OCI-LY3 (cell line): ENCODE measurements around the gene ASCC2.

Experiments
- H2AFZ ChIP-seq: fragments of 200-600, 300-600 bp; shearing (Covaris generic); 2 replicates; pipeline ENCODE4 v1.6.0; 2014; ENCODE audit warnings: antibody characterized with exemption, low read depth, low read length
- H3K27ac ChIP-seq: fragments of 200-600, 300-600 bp; sonication (generic); 2 replicates; pipeline ENCODE4 v1.5.1; 2014; ENCODE audit warnings: mild to moderate bottlenecking, low read length, moderate library complexity, mixed read lengths
- H3K27me3 ChIP-seq: fragments of 200-600, 300-600 bp; sonication (generic); 2 replicates; pipeline ENCODE4 v1.6.1; 2014; ENCODE audit warnings: low read depth, low read length, mixed read lengths
- H3K36me3 ChIP-seq: fragments of 200-600, 300-600 bp; sonication (generic); replicated peaks from 2 replicates; pipeline ENCODE3; 2014; ENCODE audit warnings: low read depth, low read length, mixed read lengths
- H3K4me1 ChIP-seq: fragments of 300-600, 200-600 bp; sonication (generic); 2 replicates; pipeline ENCODE4 v1.6.1; 2014; ENCODE audit warnings: low read length, mixed read lengths
- H3K4me2 ChIP-seq: fragments of 200-600, 300-600 bp; sonication (generic); 2 replicates; pipeline ENCODE4 v1.6.1; 2014; ENCODE audit warnings: low read length, mixed read lengths
- H3K4me3 ChIP-seq: fragments of 300-600, 200-600 bp; sonication (generic); 2 replicates; pipeline ENCODE4 v1.5.1; 2014; ENCODE audit warnings: antibody characterized with exemption, mild to moderate bottlenecking, low read length, moderate library complexity
- H3K79me2 ChIP-seq: fragments of 300-600, 200-600 bp; shearing (Covaris generic); 2 replicates; pipeline ENCODE4 v1.6.1; 2014; ENCODE audit warnings: mild to moderate bottlenecking, low read length, mixed read lengths
- H3K9ac ChIP-seq: fragments of 300-600, 200-600 bp; shearing (Covaris generic); 2 replicates; pipeline ENCODE4 v1.6.0; 2014; ENCODE audit warnings: mild to moderate bottlenecking, low read length, moderate library complexity
- H3K9me3 ChIP-seq: fragments of 200-600, 300-600 bp; shearing (Covaris generic); 2 replicates; pipeline ENCODE4 v1.6.1; 2014; ENCODE audit warnings: low read length, mixed read lengths; ENCODE audit not compliant: insufficient read depth
- H4K20me1 ChIP-seq: fragments of 200-600, 300-600 bp; sonication (generic); 2 replicates; pipeline ENCODE4 v1.6.1; 2016; ENCODE audit warnings: low read length, mixed read lengths; ENCODE audit not compliant: insufficient read depth
- CTCF ChIP-seq: fragments of 200-600, 300-600 bp; sonication (generic); IDR thresholded peaks from 2 replicates; pipeline ENCODE4 v1.5.1; 2014; ENCODE audit warnings: antibody characterized with exemption, low read length, low read depth
- EZH2phosphoT487 ChIP-seq: fragments of 200-600 bp; shearing (Covaris generic); IDR thresholded peaks from 2 replicates; pipeline ENCODE4 v1.6.1; 2018; ENCODE audit warnings: antibody characterized with exemption, mixed run types, low read depth

The ASCC2 gene

DNA sequence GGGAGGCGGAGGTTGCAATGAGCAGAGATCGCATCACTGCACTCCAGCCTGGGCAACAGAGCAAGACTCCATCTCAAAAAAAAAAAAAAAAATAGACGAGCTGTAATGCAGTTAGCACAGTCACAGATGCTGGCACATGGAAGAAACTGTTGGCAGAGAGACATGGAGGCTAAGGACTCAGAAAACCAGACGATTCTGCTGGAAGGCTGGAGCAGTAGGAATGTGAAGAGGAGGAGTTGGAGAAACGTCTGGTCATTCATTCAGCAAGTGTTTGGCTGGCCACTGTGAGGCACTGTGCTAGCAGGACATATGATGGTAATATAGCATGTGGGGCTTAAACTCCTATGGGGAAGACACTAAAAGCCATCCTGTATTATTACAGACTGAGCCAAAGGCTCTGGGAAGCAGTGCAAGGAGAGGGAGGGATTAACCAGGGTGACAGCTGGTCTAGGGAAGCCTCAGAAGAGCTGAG is 65.9 kb downstream of the ASCC2 start:
- no peak overlapping the region for H2AFZ ChIP-seq
- no peaks in the 10 kb centered on the region for H3K9me3 ChIP-seq

DNA sequence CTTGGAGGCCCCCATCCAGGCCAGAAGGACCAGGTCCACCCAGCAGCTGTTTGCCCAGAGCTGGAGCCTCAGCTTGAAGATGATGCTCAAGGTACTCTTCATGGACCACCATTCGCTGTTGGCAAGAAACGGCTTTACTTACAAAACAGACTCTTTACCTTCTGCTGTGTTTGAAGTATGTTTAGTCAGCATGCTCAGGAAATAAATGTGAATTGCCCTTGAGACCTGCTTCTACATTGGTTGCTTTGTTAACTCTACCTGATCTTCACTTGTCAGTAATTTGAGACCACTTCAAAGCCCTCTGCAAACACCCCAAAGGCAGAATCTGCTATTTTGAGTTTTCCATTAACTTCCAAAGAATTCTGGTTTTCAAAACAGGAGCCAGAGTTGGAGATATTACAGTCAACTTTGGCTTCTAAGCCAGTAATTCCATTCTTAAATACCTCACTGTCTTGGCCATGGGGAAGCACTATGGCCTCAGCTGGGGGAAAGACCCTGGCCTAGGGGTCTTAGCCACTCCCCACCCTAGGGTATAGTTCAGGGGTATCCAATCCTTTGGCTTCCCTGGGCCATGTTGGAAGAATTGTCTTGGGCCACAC is 68.3 kb downstream of the ASCC2 start:
- peaks cover 18% of the 10 kb centered on the region for H3K36me3 ChIP-seq
- H2AFZ ChIP-seq = no peak overlapping the region
- no peaks in the 10 kb centered on the region for H4K20me1 ChIP-seq
- no peak overlapping the region for H3K9ac ChIP-seq
- no peak overlapping the region for H3K4me2 ChIP-seq
- H3K9me3 ChIP-seq = no peaks in the 10 kb centered on the region
- H3K4me3 ChIP-seq = no peak overlapping the region
- peaks cover 32% of the 10 kb centered on the region for H3K79me2 ChIP-seq
- peaks cover 12% of the 10 kb centered on the region; the same call in 1 of the 2 replicates for H3K4me1 ChIP-seq
- no peak overlapping the region for H3K27ac ChIP-seq
- H3K27me3 ChIP-seq = no peaks in the 10 kb centered on the region
- TF ChIP-seq EZH2phosphoT487 (no peak), CTCF (no peak)

More for the DNA sequence above, 65.9 kb downstream of the ASCC2 start:
- Histone ChIP-seq H3K4me1 (peaks cover 6% of the 10 kb centered on the region; the same call in 1 of the 2 replicates), H4K20me1 (no peaks in the 10 kb centered on the region), H3K79me2 (peaks cover 22% of the 10 kb centered on the region), H3K27me3 (no peaks in the 10 kb centered on the region), H3K9ac (no peak overlapping the region), H3K27ac (no peak overlapping the region), H3K36me3 (peaks cover 18% of the 10 kb centered on the region), H3K4me3 (no peak overlapping the region), H3K4me2 (no peak overlapping the region)
- no peak for TF ChIP-seq EZH2phosphoT487
- TF ChIP-seq CTCF = peak; percentile 41

DNA sequence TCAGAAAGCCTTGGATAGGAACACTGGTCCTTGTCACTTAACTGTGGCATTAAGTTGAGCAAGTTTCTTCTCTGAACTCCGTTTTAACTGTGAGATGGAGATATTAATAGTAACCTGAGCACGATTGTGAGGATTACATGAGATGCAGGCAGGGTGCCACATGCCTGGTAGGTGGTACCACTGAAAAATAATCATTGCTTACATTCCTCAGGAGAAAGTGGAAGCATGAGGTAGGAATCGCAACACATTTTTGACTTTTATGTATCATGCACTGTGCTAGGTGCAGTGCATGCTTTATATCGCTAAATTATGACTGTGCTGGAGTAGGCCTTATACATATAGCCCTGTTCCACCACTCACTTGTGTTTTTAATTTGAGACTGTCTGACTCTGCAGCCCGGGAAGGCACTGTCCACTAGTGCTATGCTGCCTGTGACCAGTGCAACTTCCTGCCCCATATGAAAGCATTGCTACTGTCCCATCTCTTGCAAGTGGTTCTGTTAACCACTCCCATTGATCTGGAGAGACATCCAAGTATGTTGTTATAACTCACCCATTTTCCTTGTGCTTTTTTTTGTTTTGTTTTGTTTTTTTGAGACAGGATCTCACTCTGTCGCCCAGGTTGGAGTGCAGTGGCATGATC is 69.9 kb downstream of the ASCC2 start:
- Histone ChIP-seq H3K4me2 (peak overlapping the region; percentile 94), H3K27ac (no peak overlapping the region), H3K36me3 (peaks cover 18% of the 10 kb centered on the region), H4K20me1 (no peaks in the 10 kb centered on the region), H3K4me3 (peak overlapping the region; percentile 91), H3K79me2 (peaks cover 32% of the 10 kb centered on the region), H3K9ac (peak overlapping the region; percentile 96), H3K4me1 (peaks cover 12% of the 10 kb centered on the region; the same call in 1 of the 2 replicates), H3K27me3 (no peaks in the 10 kb centered on the region), H3K9me3 (no peaks in the 10 kb centered on the region), H2AFZ (no peak overlapping the region)
- TF ChIP-seq CTCF = no peak
- no peak for TF ChIP-seq EZH2phosphoT487

DNA sequence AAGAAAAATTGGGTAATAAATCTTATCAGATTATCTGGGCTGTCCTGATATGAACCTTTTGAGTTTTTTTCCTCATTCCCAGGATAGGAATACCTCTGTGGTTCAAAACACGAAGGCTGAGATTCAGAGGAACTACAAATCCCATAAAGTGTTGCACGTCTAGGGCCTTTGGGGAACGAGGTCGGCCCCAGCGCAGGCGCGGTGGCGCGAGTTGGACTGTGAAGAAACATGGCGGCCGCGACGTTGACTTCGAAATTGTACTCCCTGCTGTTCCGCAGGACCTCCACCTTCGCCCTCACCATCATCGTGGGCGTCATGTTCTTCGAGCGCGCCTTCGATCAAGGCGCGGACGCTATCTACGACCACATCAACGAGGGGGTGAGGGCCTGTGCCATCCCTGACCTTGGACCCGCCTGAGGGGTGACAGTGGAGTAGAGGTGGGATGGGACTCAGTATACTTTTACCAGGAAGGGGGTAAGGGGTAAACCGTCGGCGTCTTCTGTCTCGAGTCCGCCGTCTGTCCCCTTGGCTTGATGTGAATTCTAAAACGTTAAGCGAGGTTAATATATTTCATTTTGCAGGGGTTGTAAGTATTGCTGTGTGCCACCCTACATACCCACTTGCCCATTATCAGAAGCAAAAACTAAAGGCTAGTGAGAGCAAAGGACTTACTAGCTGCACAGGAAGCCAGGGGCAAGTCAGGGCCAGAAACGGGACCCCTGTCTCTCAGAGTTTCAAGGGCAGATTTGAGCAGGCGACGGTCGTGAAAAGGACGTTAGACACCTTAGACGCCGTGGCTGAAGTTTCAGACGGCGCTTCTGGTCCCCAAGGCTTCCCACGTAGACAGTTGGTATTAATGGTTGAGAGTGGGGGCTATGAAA is 70.7 kb downstream of the ASCC2 start, which contains the start of gene UQCR10:
TSS of gene UQCR10 (plus strand) at position 199 of the 881 bp plus-strand sequence. CDS start at position 229, 30 bp downstream.
- TF ChIP-seq CTCF = no peak
- no peak for TF ChIP-seq EZH2phosphoT487
- Histone ChIP-seq H2AFZ (peak within 1 kb of the TSS; percentile 95), H3K9me3 (no peaks in the 10 kb centered on the region), H3K4me2 (peak within 1 kb of the TSS; percentile 94), H3K4me1 (peaks cover 12% of the 10 kb centered on the region; the same call in 1 of the 2 replicates), H3K36me3 (peaks cover 18% of the 10 kb centered on the region), H4K20me1 (no peaks in the 10 kb centered on the region), H3K79me2 (peaks cover 32% of the 10 kb centered on the region), H3K9ac (peak within 1 kb of the TSS; percentile 96), H3K27ac (peak within 1 kb of the TSS; percentile 60), H3K4me3 (peak within 1 kb of the TSS; percentile 91), H3K27me3 (no peaks in the 10 kb centered on the region)
